D341Med (cell line): ENCODE measurements around the gene TTC28.
A peak's percentile ranks its signal among the peaks of the same experiment; 100 is the strongest.
"Not testable (repeated sequence)": the region's sequence is repeated elsewhere in the genome, so short reads cannot be mapped to it uniquely, and the experiment has no call there.

Source experiments
- DNase-seq: peaks from one replicate; pipeline ENCODE4 v3.0.0; 2012; ENCODE audit warnings: low spot score

TTC28 gene

DNA sequence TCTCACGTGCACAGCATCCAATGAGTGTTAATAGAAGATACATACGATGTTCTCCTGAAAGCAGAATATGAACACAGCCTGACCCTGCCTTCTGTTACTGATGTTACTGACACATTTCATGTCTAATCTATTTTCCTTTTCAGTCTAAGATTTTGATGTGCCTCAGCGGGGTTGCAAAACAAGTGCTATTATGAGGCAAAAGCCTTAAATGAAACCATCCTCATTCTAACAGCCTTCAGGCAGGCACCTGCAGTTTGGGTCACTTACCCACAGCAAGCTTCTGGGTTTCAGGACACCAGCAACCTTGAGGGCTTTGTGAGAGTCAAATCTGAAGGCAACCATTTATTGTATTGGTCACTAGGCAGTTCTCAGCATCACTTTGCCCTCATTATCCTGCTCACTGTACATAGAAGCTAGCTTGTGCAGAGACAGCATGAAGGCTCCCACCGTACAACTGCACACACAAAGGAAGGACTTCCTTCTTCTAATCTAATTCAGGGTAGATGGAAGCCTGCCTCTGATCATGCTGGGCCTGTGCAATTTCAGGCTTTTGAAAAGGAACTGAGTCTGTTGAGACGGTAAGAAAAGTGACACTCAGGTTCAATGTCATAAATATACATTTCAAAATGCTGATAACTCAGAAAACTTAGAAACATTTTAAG is 577.4 kb downstream of the TTC28 start:
- no peak for DNase-seq

GRCh38 chr22:28097627-28098026 is 582.0 kb downstream of the TTC28 start:
- DNase-seq: peak; percentile 64

GRCh38 chr22:28096161-28096560 is 583.5 kb downstream of the TTC28 start:
- DNase-seq: no peak

- DNase-seq: no peak
These were observed 584.1 kb downstream of the TTC28 start for GRCh38 chr22:28095316-28096095.

GRCh38 chr22:28094771-28095170 is 584.9 kb downstream of the TTC28 start:
- no peak for DNase-seq

DNA sequence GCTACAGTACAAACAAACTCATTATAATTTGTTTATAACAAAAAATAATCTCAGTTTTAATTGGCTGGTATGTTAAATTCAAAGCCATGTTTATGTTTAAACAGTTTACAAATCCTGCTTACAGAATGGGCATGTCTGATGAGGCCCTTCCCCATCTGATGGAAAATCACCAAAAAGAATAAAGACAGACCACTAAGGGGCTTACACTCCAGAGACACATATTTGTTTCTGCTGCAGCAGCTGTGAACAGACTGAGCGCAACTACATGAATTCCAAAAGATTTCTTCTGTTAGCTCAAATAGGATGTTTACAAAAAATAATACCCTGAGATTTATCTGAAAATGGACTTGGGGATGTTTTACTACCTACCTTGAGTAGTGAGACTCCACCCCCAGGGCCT is 585.9 kb downstream of the TTC28 start:
- DNase-seq: no peak

- DNase-seq: no peak
These were observed 588.2 kb downstream of the TTC28 start for GRCh38 chr22:28091486-28091885.

GRCh38 chr22:28089541-28089940 is 590.1 kb downstream of the TTC28 start:
- DNase-seq: not testable (repeated sequence)

- DNase-seq: no peak
These were observed 602.5 kb downstream of the TTC28 start for GRCh38 chr22:28077166-28077565.

GRCh38 chr22:28075358-28075981 is 604.2 kb downstream of the TTC28 start:
- peak; percentile 47 for DNase-seq

GRCh38 chr22:28074526-28074925 is 605.1 kb downstream of the TTC28 start:
- DNase-seq: no peak

DNA sequence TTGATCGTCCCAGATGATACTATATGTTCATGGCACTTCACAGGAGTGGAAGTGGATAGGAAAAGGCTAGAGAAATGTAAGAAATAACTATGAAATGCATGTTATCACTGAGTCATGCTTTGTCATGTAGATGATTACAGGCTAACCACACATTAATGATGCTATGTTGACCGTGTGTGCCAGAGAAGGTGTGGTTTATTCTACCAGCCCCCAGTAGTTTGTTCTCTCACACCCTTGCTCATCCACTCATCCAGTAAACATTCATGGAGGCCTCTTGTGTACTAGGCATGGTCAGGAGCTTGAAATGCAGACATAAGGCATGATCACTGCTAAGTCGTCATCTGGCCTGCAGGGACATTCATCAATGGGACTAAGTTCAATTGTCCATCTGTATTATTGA is 607.6 kb downstream of the TTC28 start:
- DNase-seq: no peak

- no peak for DNase-seq
These were observed 610.8 kb downstream of the TTC28 start for GRCh38 chr22:28068826-28069225.

DNA sequence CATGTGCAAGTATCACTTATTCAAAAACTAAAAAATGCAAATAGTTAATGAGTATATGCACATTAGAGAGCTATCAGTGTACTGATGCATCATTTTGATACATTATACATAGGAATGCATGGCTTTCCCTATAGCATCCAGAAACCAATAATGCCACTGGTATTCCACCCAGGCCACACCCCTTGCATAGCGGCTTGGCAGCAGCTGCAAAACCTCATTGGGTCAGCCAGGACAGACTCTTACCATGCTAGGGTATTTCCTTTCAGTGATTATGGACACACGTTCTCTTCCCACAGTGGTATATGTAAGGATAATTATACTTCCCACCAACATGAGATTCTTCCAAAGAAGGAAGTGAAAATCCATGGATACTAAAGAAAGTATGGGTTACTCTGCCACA is 614.7 kb downstream of the TTC28 start:
- DNase-seq: no peak

- no peak for DNase-seq
These were observed 616.0 kb downstream of the TTC28 start for GRCh38 chr22:28063656-28064055.

DNA sequence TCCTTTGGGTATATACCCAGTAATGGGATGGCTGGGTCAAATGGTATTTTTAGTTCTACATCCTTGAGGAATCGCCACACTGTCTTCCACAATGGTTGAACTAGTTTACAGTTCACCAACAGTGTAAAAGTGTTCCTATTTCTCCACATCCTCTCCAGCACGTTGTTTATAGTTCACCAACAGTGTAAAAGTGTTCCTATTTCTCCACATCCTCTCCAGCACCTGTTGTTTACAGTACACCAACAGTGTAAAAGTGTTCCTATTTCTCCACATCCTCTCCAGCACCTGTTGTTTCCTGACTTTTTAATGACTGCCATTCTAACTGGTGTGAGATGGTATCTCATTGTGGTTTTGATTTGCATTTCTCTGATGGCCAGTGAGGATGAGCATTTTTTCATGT is 619.0 kb downstream of the TTC28 start:
- not testable (repeated sequence) for DNase-seq

DNA sequence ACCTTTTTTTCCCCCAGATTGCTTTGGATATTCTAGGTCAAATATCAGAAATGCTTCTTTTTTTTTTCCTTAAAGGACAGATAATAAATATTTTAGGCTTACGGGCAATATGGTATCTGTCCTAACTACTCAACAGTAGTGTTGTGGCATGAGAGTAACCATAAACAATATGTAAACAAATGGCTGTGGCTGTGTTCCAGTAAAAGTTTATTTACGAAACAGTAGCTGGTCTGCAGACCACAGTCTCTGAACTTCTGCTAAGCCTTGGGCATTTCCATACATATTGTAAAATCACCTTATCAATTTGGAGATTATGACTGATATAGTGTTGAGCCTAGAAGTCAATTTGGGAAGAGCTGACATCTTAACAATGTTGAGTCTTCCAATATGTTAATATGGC is 621.6 kb downstream of the TTC28 start:
- no peak for DNase-seq

GRCh38 chr22:28054819-28055208 is 624.8 kb downstream of the TTC28 start:
- no peak for DNase-seq

- no peak for DNase-seq
These were observed 625.5 kb downstream of the TTC28 start for GRCh38 chr22:28053896-28054818.

DNA sequence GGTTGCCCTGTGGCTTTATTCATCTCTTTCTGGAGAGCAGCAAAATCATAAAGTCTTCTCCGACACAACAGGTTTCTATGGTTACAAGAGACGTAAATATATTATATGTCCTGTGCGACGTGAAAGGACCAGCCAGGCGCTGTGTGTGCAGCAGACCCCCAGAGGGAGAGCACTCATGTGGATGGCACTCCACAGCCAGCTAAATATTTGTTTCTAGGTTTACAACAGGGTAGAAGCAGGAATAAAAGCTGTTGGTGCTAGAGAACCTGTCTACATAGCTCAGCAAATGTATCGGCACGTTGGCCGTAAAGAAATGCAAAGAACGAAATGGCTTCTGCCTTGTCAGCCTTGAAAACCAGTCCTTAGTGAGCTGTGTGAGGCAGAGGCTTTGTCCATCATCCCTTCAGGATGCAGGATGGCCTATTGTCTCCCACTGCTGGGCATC is 626.8 kb downstream of the TTC28 start:
- DNase-seq: no peak

DNA sequence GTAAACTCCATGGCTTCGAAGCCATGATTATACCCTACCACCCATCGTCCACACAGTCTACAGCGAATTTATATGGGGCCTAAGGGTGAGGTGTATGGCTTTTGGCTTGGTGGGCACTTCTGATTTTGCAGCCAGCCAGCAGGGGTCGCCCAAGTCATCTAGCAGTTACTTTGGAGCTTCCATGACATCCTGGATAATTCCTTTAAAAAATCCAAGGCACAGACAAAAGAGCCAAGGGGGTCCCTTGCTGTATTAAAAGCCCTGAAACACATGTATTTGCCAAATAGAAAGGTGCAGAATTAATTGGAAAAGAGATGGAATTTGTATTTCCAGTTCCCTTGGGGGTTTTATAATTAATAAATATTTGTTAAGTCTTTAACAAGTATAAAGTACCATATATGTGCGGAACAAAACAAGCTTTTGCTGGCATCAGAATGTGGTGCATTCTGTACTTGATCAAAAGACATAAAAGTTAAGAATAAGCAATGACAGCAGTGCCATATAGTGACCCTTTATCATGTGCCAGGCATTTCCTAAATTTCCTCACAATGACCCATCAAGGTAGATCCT is 627.8 kb downstream of the TTC28 start:
- DNase-seq: peak; percentile 76
